GM23338 (cell line): ENCODE results near the gene KLC1. TPM values are rescaled to one million over a fixed set of nuclear protein-coding genes. Genes with fewer than 3 reads are reported as not detected.

Experiments
- ATAC-seq: fragments of 200-7000 bp; cut with Tn5 transposase; 3 replicates; pipeline ENCODE4 v1.9.1; 2020
- DNase-seq: peaks from one replicate; pipeline ENCODE4 v3.0.0-alpha.2; 2015; ENCODE audit warnings: low spot score
- H2AFZ ChIP-seq: fragments of 200-600 bp; sonication (generic); 2 replicates; pipeline ENCODE4 v1.8.0; 2016; ENCODE audit warnings: antibody characterized with exemption, mild to moderate bottlenecking, moderate library complexity
- H3F3A ChIP-seq: fragments of 200-600 bp; sonication (generic); replicated peaks from 2 replicates; pipeline ENCODE4 v1.8.0; 2017; ENCODE audit warnings: antibody characterized with exemption, mixed run types, low read depth
- H3K27ac ChIP-seq: fragments of 200-600 bp; sonication (generic); 2 replicates; pipeline ENCODE4 v1.6.1; 2016; ENCODE audit warnings: low read depth
- H3K27me3 ChIP-seq: fragments of 200-600 bp; sonication (generic); 2 replicates; pipeline ENCODE4 v1.8.0; 2016; ENCODE audit warnings: mild to moderate bottlenecking, mixed run types, moderate library complexity; ENCODE audit not compliant: insufficient read depth
- H3K36me3 ChIP-seq: fragments of 200-600 bp; sonication (generic); 2 replicates; pipeline ENCODE4 v1.8.0; 2016; ENCODE audit warnings: mild to moderate bottlenecking; ENCODE audit not compliant: insufficient read depth
- H3K4me1 ChIP-seq: fragments of 200-600 bp; sonication (generic); 2 replicates; pipeline ENCODE4 v1.8.0; 2016; ENCODE audit warnings: mild to moderate bottlenecking, moderate library complexity; ENCODE audit not compliant: insufficient read depth
- H3K4me2 ChIP-seq: fragments of 200-600 bp; sonication (generic); 2 replicates; pipeline ENCODE4 v1.7.1; 2017; ENCODE audit warnings: mixed run types
- H3K4me3 ChIP-seq: fragments of 200-600 bp; sonication (generic); 2 replicates; pipeline ENCODE4 v1.6.1; 2016; ENCODE audit warnings: mixed run types
- H3K79me2 ChIP-seq: fragments of 200-600 bp; sonication (generic); replicated peaks from 2 replicates; pipeline ENCODE4 v1.8.0; 2017; ENCODE audit warnings: mild to moderate bottlenecking; ENCODE audit not compliant: insufficient read depth
- H3K9me2 ChIP-seq: fragments of 200-600 bp; sonication (generic); 2 replicates; pipeline ENCODE4 v1.8.0; 2017; ENCODE audit not compliant: insufficient read depth
- H4K20me1 ChIP-seq: fragments of 200-600 bp; sonication (generic); replicated peaks from 2 replicates; pipeline ENCODE4 v1.8.0; 2017; ENCODE audit warnings: mild to moderate bottlenecking; ENCODE audit not compliant: insufficient read depth
- H3K27ac Mint-ChIP-seq: 2 replicates; pipeline ENCODE4 v1.8.0; 2020; ENCODE audit warnings: inconsistent platforms, mild to moderate bottlenecking, moderate library complexity, mixed read lengths
- H3K27me3 Mint-ChIP-seq: 3 replicates; pipeline ENCODE4 v1.8.0; 2022; ENCODE audit warnings: low read depth, mild to moderate bottlenecking, moderate library complexity, mixed read lengths, inconsistent platforms; ENCODE audit not compliant: insufficient read depth, poor library complexity
- H3K36me3 Mint-ChIP-seq: 3 replicates; pipeline ENCODE4 v1.8.0; 2021; ENCODE audit warnings: low read depth, mild to moderate bottlenecking, inconsistent platforms, moderate library complexity, mixed read lengths
- H3K4me1 Mint-ChIP-seq: 3 replicates; pipeline ENCODE4 v1.8.0; 2020; ENCODE audit warnings: mild to moderate bottlenecking, inconsistent platforms, mixed read lengths
- H3K4me3 Mint-ChIP-seq: 3 replicates; pipeline ENCODE4 v1.8.0; 2021; ENCODE audit warnings: moderate library complexity, mild to moderate bottlenecking, inconsistent platforms, mixed read lengths
- H3K9me3 Mint-ChIP-seq: 3 replicates; pipeline ENCODE4 v1.8.0; 2020; ENCODE audit warnings: moderate library complexity, mild to moderate bottlenecking, inconsistent platforms, mixed read lengths
- CREB1 ChIP-seq: fragments of 250-450 bp; sonication (Bioruptor Pico); IDR thresholded peaks from 2 replicates; pipeline ENCODE4 v1.5.0; 2020; ENCODE audit warnings: low read depth, mild to moderate bottlenecking, moderate library complexity
- JUNB ChIP-seq: IDR thresholded peaks from one replicate; pipeline ENCODE4 v1.6.1; 2016; ENCODE audit warnings: antibody characterized with exemption; ENCODE audit not compliant: unreplicated experiment
- NANOG ChIP-seq: IDR thresholded peaks from 2 replicates; pipeline ENCODE4 v1.6.1; 2016; ENCODE audit warnings: antibody characterized with exemption, borderline replicate concordance
- POLR2AphosphoS5 ChIP-seq: IDR thresholded peaks from 2 replicates; pipeline ENCODE4 v1.6.1; 2016; ENCODE audit warnings: antibody characterized with exemption, low read depth
- polyA plus RNA-seq: library from polyadenylated mRNA; unstranded; fragments of >200 nt; fragmentation: Nextera tagmentation; extraction: Ambion mirVana; gene quantifications from 2 replicates; pipeline ENCODE4 v1.2.1, GENCODE V29; 2016
- total RNA-seq: library from RNA; depleted of rRNA; stranded (reverse); fragments of >200 nt; shearing (Covaris generic); gene quantifications from 2 replicates; pipeline ENCODE4 v1.2.3, GENCODE V29; 2014
- TF ChIP-seq, protein P1 (sequence below): fragments of 250-450 bp; sonication (Bioruptor Pico); IDR thresholded peaks from 2 replicates; pipeline ENCODE4 v1.5.0; 2020; ENCODE audit warnings: mild to moderate bottlenecking, moderate library complexity
- TF ChIP-seq, protein P2 (sequence below): IDR thresholded peaks from one replicate; pipeline ENCODE4 v1.6.1; 2018; ENCODE audit warnings: antibody characterized with exemption; ENCODE audit not compliant: unreplicated experiment

The KLC1 gene
- total and polyA plus RNA-seq, 2 experiments from 2014 or later, result 165 to 308 TPM

DNA sequence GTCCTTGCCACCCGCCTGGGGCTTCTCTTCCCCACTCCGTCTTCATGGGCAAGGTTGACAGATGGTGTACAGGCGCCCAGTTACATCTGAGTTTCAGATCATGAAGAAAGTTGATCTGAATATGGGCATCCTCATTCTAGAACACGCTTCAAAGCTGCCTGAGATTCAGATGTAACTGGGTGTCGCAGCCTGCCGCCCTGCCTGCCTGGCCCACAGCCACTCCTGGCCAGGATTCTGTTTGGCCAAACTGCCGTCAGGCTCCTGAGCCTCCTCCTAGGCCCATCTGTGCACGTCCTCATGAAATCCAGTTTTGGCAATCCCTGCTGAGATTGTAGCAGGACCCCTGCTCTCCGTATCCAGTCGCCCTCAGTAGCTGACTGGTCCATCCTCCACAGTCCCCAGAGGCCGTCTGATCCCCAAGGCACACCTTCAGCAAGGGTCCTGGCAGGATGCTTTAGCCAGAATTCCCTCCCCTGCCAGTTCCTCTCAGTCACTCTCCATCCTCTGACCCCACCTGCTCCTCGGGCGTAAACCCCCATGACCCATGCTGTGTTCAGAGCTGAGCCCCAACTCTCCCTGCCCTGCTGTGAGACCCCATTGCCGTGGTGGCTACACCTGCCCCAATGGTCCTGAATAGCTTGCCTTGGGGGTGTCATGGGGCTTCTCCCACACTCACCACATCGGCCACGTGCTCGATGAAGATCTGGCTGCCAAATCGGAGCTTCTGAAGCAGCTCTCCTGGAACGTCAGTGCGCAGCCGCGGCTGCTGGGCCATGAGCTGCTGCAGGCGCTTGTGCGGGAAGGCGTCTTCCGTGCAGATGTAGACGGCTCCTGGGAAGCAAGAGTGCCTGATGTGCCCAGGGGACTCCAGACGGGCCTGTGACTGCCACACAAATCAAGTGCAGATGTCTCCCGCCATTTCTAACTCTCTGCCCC lies 73.8 kb downstream of the KLC1 start:
- Mint-ChIP-seq H3K4me3 (no peak overlapping the region; the same call in 2 of the 3 replicates), H3K9me3 (no peaks in the 10 kb centered on the region; the same call in 2 of the 3 replicates), H3K36me3 (peaks cover 42% of the 10 kb centered on the region), H3K27me3 (peaks cover 28% of the 10 kb centered on the region), H3K4me1 (peaks cover 9% of the 10 kb centered on the region), H3K27ac (peak overlapping the region; percentile 78)
- Histone ChIP-seq H3K4me1 (no peaks in the 10 kb centered on the region), H3K27ac (no peak overlapping the region), H4K20me1 (peaks cover 4% of the 10 kb centered on the region; the same call in 1 of the 2 replicates), H2AFZ (no peak overlapping the region), H3K27me3 (no peaks in the 10 kb centered on the region), H3K9me2 (no peaks in the 10 kb centered on the region), H3K4me2 (no peak overlapping the region), H3F3A (peaks cover 3% of the 10 kb centered on the region; the same call in 1 of the 2 replicates), H3K4me3 (no peak overlapping the region), H3K79me2 (no peaks in the 10 kb centered on the region), H3K36me3 (no peaks in the 10 kb centered on the region; the same call in 1 of the 2 replicates)
- ATAC-seq (no peak), DNase-seq (no peak)
- TF ChIP-seq, protein P1, sequence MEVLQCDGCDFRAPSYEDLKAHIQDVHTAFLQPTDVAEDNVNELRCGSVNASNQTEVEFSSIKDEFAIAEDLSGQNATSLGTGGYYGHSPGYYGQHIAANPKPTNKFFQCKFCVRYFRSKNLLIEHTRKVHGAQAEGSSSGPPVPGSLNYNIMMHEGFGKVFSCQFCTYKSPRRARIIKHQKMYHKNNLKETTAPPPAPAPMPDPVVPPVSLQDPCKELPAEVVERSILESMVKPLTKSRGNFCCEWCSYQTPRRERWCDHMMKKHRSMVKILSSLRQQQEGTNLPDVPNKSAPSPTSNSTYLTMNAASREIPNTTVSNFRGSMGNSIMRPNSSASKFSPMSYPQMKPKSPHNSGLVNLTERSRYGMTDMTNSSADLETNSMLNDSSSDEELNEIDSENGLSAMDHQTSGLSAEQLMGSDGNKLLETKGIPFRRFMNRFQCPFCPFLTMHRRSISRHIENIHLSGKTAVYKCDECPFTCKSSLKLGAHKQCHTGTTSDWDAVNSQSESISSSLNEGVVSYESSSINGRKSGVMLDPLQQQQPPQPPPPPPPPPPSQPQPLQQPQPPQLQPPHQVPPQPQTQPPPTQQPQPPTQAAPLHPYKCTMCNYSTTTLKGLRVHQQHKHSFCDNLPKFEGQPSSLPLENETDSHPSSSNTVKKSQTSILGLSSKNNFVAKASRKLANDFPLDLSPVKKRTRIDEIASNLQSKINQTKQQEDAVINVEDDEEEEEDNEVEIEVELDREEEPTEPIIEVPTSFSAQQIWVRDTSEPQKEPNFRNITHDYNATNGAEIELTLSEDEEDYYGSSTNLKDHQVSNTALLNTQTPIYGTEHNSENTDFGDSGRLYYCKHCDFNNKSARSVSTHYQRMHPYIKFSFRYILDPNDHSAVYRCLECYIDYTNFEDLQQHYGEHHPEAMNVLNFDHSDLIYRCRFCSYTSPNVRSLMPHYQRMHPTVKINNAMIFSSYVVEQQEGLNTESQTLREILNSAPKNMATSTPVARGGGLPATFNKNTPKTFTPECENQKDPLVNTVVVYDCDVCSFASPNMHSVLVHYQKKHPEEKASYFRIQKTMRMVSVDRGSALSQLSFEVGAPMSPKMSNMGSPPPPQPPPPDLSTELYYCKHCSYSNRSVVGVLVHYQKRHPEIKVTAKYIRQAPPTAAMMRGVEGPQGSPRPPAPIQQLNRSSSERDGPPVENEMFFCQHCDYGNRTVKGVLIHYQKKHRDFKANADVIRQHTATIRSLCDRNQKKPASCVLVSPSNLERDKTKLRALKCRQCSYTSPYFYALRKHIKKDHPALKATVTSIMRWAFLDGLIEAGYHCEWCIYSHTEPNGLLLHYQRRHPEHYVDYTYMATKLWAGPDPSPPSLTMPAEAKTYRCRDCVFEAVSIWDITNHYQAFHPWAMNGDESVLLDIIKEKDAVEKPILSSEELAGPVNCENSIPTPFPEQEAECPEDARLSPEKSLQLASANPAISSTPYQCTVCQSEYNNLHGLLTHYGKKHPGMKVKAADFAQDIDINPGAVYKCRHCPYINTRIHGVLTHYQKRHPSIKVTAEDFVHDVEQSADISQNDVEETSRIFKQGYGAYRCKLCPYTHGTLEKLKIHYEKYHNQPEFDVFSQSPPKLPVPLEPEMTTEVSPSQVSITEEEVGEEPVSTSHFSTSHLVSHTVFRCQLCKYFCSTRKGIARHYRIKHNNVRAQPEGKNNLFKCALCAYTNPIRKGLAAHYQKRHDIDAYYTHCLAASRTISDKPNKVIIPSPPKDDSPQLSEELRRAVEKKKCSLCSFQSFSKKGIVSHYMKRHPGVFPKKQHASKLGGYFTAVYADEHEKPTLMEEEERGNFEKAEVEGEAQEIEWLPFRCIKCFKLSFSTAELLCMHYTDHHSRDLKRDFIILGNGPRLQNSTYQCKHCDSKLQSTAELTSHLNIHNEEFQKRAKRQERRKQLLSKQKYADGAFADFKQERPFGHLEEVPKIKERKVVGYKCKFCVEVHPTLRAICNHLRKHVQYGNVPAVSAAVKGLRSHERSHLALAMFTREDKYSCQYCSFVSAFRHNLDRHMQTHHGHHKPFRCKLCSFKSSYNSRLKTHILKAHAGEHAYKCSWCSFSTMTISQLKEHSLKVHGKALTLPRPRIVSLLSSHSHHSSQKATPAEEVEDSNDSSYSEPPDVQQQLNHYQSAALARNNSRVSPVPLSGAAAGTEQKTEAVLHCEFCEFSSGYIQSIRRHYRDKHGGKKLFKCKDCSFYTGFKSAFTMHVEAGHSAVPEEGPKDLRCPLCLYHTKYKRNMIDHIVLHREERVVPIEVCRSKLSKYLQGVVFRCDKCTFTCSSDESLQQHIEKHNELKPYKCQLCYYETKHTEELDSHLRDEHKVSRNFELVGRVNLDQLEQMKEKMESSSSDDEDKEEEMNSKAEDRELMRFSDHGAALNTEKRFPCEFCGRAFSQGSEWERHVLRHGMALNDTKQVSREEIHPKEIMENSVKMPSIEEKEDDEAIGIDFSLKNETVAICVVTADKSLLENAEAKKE, result no peak
- TF ChIP-seq JUNB (no peak), POLR2AphosphoS5 (no peak), NANOG (no peak), CREB1 (CRISPR knock-in tag) (no peak)
- TF ChIP-seq, protein P2, sequence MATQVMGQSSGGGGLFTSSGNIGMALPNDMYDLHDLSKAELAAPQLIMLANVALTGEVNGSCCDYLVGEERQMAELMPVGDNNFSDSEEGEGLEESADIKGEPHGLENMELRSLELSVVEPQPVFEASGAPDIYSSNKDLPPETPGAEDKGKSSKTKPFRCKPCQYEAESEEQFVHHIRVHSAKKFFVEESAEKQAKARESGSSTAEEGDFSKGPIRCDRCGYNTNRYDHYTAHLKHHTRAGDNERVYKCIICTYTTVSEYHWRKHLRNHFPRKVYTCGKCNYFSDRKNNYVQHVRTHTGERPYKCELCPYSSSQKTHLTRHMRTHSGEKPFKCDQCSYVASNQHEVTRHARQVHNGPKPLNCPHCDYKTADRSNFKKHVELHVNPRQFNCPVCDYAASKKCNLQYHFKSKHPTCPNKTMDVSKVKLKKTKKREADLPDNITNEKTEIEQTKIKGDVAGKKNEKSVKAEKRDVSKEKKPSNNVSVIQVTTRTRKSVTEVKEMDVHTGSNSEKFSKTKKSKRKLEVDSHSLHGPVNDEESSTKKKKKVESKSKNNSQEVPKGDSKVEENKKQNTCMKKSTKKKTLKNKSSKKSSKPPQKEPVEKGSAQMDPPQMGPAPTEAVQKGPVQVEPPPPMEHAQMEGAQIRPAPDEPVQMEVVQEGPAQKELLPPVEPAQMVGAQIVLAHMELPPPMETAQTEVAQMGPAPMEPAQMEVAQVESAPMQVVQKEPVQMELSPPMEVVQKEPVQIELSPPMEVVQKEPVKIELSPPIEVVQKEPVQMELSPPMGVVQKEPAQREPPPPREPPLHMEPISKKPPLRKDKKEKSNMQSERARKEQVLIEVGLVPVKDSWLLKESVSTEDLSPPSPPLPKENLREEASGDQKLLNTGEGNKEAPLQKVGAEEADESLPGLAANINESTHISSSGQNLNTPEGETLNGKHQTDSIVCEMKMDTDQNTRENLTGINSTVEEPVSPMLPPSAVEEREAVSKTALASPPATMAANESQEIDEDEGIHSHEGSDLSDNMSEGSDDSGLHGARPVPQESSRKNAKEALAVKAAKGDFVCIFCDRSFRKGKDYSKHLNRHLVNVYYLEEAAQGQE, result no peak
